SIG-M5 (cell line): ENCODE data around the gene FAT1.

Source experiments
- DNase-seq: peaks from one replicate; lab custom pipeline; 2025; lab: John Stamatoyannopoulos, UW

FAT1 gene

DNA sequence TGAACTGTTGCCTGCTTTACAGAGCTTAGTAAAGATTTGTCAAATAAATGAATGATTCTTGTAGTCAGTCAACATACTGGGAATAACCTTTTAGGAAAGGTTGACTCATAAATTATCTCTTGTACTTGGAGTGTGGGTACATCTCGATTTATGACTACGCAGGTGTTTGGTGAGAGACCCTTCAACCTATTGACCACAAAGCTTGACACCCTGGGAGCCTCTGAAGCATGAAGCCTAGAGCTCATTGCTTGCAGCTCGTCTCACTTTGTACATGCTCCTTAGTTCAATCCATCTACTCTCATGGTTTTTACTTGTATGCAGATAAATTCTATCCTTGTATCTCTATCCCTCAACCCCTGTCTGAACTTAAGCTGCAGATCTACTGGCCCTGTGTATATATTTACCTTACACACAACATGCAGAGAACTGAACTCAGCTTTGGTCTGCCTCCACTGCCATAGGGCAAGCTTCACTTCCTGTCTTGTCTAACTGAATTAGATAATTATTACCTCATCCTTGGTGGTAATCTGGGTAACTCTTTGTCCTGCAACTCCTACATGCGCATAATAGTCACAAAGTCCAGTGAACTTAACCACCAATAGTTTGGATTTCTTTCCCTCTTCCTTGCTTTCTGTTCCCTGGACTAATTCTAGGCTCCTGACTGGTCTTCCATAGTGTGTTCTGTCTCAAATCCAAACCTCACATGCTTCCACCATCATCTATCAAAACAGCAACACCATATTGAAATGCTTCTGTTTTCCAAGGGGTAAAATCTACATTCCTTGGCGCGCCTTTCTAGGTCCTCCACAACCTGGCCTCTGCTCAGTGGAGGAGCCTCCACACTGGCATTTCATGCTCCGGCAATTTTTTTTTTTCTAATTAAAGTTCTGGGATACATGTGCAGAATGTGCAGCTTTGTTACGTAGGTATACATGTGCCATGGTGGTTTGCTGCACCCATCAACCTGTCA is 32.2 kb upstream of the FAT1 start:
- DNase-seq, result no peak

DNA sequence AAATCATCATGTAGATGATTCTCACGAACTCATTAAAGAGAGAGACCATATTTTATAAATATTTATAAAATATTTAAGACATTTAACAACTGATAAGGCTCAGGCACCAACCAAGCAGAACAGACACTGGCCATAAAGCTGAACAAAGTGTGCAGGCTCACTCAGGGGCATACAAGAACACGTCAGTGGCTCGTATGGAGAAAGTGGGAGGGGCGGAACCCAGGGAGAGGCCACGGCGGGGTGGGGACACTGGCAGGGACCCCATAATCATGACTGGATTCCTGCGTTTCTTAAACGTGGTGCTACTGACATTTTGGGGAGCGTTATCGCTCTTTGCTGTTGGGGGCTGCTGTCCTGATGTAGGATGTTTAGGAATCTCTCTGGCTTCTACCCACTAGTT is 31.3 kb upstream of the FAT1 start:
- no peak for DNase-seq

DNA sequence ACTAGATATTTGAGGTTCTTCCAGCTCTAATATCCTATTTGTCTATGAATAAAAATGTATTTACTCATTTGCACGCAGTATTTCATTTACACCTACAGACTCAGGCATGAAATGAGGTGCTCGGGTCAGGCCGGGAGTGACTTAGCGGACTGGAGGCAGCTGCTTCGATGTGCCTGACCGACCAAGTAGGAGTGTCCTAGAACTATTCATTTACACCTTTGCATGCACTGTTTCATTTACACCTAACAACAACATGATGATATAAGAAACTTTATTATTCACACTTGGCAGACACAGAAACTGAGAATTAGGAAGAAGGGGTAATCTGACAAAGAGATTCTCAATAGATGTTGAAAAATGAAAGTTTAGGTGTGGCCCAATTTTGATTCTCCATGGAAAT is 28.7 kb upstream of the FAT1 start:
- DNase-seq, result no peak

DNA sequence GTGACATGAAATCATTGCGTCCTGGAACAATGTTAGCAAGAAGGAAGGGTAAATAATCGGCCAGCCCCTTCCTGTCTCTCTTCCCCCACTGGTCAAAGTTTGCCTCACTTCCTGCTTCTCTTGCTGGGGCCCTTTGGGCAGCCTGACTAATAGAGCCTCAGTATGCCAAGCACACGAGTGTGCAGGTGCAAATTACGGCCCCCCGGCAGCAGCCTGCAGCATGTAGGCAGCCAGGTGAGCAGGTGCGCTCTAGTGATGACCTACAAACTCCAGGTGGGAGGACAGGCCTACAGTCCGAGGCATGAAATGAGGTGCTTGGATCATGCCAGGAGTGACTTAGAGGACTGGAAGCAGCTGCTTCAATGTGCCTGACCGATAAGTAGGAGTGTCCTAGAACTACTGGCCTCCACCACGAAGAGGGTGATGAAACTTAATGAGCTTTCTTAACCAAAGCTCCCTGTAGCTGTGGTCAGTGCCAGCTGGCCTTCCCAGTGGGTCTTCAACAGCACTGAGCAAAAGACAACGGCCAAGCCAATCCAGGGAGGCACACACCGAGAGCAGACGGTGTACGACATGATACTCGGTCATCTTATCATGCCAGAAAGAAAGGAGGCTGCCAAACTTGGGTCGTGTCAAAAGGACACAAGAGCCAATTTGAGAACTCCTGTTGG is 26.1 kb upstream of the FAT1 start:
- DNase-seq, result no peak

DNA sequence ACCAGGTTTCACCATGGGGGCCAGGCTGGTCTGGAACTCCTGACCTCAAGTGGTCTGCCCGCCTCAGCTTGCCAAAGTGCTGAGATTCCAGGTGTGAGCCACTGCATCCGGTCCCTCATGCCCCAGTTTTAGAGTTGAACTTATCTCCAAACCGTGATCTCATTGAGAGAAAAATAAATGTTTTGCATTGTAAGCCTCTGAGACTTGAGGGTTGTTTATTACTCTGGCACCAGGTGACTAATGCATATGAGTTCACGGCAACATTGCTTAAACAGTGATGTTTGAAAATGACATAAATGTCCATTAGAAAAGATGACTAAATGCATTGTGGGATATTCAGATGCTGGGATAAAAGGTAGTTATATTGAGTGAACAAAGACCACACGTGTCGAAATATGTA is 22.9 kb upstream of the FAT1 start:
- DNase-seq, result no peak

DNA sequence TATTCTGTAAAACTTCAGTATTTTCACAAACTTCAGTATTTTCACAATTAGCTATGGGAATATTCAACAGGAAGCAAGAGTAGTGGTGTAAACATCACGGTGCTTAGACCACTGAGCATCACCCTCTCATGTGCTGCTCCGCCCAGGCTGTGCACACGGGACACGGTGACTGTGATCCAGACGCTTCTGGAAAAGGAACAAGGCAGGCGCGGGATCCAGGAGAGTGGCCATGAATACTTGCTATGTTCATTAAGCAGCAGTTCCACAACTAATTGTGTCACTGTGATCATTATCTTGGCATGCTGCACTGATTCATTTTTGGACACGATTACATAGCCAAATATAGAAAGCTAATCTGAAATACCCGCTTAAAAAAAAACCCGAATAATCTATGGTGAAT is 19.6 kb upstream of the FAT1 start:
- no peak for DNase-seq

DNA sequence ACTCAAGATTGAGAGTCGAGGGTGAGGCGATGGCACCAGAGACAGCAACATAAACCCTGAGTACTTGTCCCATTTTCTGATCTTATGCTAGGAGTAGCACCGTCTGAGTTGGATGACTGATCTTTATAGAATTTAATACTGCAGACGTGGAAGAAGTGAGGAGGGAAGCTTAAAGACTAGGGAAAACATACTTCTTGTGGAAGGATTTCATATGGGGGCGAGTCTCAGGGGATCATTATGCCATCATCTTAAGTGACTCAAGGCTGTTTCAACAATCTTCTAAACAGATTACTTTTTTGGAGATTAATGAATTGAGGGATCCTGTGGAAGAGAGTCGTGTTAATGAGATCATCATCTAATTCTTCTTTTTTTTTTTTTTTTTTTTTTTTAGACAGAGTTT is 17.2 kb upstream of the FAT1 start:
- DNase-seq, result no peak

DNA sequence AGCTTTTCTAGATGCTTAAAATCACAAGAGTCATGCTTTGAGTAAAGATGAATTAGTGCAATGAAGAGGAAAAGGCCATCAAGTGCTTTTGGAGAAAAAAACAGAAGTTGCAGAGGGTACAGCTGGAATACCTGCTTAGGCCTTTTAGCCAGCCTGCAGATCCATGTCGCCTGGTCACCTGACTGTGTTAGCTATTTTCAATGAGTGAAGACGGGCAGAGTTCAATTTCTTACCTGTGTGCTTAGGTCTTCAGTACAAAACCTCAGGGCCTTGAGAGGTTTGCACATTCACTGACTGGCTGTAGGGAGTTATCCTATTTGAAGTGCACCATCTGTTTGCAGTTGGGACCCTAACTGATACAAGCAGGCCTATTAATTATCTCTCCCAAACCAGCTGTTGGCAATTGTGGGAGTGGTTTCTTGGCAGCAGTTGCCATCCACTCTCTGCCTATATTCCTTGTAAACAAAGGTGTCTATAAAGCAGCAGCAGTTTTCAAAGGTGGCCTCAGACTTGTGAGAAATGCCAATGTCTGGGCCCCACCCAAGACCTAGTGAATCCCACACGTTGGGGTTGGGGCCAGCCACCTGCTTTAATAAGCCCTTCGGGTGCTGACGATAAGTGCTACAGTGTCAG is 16.3 kb upstream of the FAT1 start:
- no peak for DNase-seq

DNA sequence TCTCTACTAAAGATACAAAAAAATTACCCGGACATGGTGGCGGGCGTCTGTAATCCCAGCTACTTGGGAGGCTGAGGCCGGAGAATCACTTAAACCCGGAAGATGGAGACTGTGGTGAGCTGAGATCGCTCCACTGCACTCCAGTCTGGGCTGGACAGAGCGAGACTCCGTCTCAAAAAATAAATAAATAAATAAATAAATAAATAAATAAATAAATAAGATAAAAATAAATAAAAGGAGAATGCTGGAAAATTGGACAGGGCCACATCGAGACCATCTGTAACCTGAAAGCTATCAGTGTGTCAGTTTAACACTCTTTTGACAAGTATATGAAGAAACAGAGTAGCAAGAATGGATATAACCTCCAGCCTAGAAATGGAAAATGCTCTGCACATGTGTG is 15.7 kb upstream of the FAT1 start:
- DNase-seq, result no peak

DNA sequence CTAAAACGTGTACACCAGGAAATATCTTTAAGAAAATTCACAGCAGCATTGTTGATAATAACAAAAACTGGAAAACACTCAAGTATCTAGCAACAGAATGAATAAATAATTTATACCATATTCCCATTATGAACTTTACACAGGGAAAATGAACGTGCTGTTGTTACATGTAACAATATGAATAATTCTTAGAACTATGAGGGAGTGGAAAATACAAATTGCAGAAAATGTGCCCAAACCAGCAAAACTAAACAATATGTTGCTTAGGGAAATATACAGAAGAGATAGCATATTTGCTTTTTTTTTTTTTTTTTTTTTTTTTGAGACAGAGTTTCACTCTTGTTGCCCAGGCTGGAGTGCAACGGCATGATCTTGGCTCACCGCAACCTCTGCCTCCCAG is 14.8 kb upstream of the FAT1 start:
- no peak for DNase-seq

DNA sequence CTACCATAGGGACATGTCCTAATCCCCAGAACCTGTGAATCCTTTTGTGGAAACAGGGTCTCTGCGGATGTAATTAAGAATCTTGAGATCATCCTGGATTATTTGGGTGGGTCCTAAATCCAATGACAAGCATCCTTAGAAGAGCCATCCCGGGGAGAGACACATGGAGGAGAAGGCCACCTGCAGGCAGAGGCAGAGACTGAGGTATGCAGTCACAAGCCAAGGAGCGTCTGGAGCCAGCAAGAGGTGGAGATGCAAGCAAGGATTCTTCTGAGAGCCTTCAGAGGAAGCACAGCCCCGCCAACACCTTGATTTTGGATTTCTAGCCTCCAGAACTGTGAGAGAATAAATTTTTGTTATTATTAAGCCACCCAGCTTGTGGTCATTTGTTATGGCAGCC is 13.8 kb upstream of the FAT1 start:
- DNase-seq, result no peak

DNA sequence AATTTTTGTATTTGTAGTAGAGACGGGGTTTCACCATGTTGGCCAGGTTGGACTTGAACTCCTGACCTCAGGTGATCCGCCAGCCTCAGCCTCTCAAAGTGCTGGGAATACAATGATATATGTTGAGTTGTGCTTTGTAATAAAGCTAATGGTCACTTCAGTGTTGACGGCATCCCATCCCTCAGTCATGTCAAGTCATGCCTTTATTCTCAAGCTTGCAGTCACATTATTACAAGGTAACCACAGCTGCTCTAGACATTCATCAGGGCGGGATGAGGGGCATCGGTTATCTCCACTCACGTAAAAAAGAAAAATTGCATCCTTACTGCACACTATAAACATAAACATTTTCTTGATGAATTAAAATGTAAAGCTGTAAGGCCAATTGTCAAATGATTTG is 12.8 kb upstream of the FAT1 start:
- no peak for DNase-seq

DNA sequence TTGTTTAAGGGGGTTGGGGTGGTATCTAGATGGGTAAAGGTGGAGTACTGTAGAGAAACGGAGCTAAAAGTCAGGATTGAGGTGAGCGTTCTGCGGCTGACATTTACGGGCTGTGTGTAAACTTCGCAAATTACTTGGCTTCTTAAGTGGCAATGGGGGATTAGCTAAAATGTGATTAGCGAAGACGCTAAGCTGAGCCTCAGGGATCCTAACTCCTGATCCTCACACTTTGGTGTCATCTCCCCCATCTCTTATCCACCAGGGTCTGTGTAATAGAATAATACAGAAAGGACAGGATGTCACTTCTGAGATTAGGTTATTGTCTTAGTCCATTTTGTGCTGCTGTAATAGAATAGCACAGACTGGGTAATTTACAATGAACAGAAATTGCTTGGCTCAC is 10.6 kb upstream of the FAT1 start:
- no peak for DNase-seq

DNA sequence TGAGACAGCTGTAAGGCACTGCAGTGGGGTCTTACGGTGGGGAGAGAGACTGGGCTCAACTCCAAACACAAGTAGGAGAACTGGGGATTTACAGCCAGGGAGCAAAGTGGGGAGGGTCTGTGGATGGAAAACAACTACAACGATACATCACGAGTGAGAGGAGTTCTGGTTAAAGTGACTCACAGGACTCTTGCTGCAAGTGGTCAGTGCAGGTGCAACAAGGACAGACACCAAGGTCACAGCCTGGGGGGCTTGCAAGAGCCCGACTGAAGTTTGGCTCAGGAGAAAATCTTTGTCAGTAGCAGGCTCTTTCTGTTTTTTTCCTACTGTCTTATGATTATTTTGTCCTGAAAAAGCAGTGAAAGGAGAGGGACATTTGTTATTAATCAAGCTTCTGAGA is 10.1 kb upstream of the FAT1 start:
- DNase-seq, result no peak

DNA sequence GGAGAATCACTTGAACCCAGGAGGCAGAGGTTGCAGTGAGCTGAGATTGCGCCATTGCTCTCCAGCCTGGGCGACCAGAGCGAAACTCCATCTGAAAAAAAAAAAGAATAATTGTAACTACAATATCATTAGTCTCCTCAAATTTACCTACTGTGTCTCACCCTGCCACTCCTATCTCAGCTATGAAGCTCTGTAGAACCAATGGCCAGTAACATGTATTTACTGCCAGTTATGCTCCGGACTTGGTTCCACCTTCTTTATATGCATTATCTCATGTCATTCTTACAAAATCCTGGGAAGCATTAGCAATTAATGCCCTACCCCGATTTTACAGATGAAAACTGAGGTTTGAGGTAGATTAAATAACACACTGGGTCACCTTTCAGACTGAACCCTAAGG is 7.0 kb upstream of the FAT1 start:
- DNase-seq, result no peak

DNA sequence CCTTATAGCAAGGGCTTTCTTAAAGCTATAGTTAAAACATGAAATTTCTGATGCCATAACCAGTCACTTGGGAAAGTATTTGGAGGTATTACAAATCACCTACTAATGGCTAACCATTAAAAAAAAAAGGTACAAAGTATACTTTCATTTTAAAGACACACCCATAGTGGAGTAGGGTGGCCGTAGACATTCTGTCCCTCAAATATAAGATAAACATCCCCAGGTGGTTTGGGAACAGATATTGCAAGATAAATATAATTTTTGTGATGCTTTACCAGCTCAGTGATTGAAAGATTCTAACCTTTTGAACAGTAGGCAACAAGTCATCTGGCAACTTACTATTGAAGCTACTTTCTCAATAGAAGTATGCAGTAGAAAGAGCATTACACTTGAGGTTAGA is 6.2 kb upstream of the FAT1 start:
- no peak for DNase-seq

DNA sequence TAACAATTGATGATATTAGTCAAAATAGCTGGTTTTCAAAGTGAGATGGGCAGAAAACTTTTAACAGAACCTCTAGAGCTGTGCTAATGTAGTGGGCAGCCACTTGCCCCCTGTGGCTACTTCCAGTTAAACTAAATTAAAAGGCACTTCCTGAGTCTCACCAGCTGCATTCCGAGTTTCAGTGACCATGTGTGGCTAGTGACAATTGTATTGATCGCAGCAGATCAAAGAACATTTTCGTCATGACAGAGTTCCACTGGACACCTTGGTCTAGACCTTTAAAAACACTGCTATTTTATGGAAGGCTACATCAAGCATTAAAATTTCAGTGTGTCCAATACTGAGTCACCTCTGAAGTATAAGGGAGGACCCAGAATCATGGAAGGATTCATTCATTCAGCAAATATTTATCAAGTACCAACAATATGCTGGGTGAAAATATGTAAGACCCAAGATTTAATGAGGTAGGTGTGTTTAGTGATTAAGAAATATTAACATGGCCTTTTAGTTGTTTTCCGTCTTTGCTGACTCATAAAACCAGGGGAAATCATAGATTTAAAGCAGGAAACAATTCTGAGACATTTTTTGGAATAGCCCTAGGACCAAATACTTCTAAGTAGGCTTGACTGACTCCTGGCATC is 5.1 kb upstream of the FAT1 start:
- no peak for DNase-seq

DNA sequence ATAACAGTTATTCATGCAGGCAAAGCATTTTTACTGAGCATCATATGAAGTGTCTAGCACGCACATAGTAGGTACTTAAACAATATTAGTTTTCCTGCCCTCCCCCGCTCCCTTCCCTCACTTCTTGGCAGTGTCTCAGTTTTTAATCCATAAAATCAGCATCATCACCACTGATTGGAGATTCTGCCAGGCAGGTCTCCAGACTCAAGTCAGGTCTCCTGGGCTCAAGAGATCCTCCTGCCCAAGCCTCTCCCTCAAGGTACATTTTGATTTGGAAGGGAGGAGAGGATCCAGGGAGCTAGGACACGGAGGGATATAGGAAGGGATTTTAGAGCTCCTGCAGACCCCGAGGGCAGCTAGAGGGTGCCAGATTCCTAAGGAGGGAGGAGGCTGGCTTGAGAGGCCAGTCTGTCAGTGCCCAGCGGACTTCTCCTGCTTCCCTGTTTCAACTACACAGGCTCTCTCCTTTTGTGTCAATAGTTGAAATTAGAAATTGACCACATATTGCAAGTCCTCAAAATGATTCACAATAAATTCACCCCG is 4.4 kb upstream of the FAT1 start:
- no peak for DNase-seq

DNA sequence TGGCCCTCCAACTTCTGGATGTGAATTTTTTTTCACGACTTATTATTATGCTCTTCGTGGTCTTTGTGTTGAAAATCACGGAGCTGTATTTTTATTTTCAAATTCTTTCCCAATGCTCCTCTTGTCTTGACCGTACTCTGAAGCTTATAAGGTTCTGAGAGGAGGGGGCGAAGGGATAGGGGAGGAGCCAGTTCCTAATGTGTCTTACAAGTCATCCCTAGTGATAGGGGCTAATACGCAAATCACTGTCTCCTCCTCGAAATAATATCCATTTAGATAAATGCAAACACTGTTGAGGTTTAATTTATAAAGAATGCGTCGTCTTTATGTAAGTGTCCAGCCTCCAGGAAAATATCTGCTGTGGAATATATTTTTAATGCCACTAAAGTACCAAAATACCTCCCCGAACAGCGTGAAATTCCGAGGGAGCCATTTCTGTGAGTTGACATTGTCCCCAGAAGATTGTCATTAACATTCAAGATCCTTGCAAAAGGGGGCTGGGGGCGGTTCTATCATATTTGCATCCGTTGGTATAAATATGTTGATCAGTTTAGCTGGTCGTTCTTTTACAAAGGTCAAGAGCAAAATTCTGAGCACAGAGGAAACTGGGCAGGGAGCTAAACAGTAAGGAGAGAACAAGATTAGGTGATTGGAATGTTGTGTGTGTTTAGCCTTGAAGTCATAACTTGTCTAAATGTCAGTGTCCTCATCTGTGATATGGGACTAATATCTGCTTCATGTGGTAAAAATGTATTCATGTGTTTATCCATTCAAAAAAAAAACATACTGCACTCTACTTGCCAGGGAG is 3.7 kb upstream of the FAT1 start:
- no peak for DNase-seq

DNA sequence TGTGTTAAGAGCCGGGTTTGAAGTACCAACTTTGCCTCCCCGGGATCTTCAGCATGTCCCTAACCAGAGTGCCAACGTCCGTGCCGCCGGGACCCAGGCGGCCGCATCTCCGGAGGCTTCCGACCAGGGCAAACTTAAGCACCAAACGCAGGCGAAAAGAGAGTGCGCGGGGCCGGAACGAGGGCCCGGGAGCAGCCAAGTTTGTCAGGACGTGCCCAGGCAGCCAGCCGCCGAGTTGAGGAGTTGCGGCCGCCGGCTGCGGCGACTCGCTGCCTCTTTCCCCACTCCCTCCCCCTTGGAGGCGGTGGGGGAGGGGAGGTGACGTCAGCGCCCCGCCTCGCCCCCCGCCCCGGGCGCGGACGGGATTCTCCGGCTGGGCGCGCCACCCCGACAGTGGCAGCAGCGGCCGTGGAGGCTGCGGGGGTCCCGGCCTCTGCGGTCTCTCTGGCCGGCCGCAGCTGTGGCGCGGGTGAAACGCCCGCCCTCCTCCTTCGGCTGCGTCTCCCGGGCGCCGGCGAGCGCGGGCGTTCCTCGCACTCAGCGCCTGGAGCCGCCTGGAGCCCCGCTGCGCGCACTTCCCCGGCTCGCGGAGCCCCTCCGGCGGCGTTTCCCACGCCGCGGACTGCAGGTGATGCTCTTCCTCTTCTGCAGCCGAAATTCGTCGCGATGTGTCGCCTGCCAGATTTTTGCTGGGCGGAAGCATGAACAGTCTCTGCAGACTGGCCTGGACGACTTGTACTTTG is 2.9 kb upstream of the FAT1 start:
- DNase-seq, result no peak
